ENCODE measurements around the gene MYO1D. TPM values are rescaled to one million over a fixed set of nuclear protein-coding genes. Genes with fewer than 3 reads are reported as not detected.

Gene MYO1D
- total and polyA plus RNA-seq, 2 of the 13 experiments (the other 11 are each of a cell fraction or from before 2014, with no cell fraction given), result 13.2 to 17.3 TPM

DNA sequence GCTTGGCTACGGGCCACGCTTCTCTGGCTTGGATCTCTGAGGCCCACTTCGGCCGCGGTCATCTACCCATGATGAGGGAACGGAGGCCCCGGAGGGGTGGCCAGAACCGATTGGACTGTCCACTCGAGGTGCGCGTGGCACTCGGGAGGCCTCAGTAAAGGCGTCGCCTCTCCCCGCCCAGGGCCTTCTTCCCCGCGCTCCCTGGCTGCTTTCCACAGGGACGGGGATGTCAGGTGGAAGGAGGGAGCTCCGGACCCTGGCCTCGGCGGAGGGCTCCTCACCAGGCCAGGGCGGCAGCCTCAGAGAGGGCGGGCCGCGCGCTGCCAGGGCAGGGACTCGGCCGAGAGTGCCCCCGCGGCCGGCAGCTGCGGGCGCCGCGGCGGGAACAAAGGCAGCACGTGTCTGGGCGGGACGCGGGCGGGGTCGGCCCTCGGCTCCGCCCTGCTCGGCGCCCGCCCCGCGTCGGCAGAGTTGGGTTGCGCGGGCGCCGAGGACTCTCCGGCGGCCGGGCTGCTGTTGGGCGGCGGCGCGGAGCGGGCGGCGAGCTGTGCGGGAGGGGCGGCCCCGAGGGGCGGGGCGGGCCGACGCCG is 390.7 kb downstream of the MYO1D start (continued):
- TF ChIP-seq ZNF614 (CRISPR knock-in tag; IDR thresholded peaks at IDR 0.05; ENCODE audit: borderline replicate concordance) (no peak), NONO (IDR thresholded peaks at IDR 0.05) (no peak), NONO (CRISPR knock-in tag; conservative IDR thresholded peaks at IDR 0.05) (peak; percentile 64; the same call in 1 of the 2 replicates), DMAP1 (CRISPR knock-in tag; IDR thresholded peaks at IDR 0.05) (0 out of 2 replicates have a peak, but pooled peaks have one; percentile 23), ZNF773 (CRISPR knock-in tag; IDR thresholded peaks at IDR 0.05; ENCODE audit: borderline replicate concordance) (no peak; the same call in 1 of the 2 replicates), ZNF547 (CRISPR knock-in tag; IDR thresholded peaks at IDR 0.05) (peak; percentile 91; the same call in 1 of the 2 replicates), ZFP62 (CRISPR knock-in tag; IDR thresholded peaks at IDR 0.05) (no peak), ZFAT (CRISPR knock-in tag; conservative IDR thresholded peaks at IDR 0.05) (0 out of 2 replicates have a peak, but pooled peaks have one; percentile 66), KDM5B (CRISPR knock-in tag; IDR thresholded peaks at IDR 0.05; ENCODE audit: borderline replicate concordance) (peak; percentile 46; the same call in 1 of the 2 replicates), PRMT3 (CRISPR knock-in tag; IDR thresholded peaks at IDR 0.05; ENCODE audit: borderline replicate concordance, low read depth) (peak; percentile 45; the same call in 1 of the 2 replicates), ATM (IDR thresholded peaks at IDR 0.05; ENCODE audit: borderline replicate concordance) (no peak), POLR2A (IDR thresholded peaks at IDR 0.05; ENCODE audit: insufficient read depth in 1 of 2, low read depth in 2 of 2, low read length in 2 of 2) (peak; percentile 28 to 38; a peak in 2 of 4 replicates), TOPORS (CRISPR knock-in tag; IDR thresholded peaks at IDR 0.05) (peak; percentile 66; the same call in 1 of the 2 replicates)
- TF ChIP-seq, protein P1, sequence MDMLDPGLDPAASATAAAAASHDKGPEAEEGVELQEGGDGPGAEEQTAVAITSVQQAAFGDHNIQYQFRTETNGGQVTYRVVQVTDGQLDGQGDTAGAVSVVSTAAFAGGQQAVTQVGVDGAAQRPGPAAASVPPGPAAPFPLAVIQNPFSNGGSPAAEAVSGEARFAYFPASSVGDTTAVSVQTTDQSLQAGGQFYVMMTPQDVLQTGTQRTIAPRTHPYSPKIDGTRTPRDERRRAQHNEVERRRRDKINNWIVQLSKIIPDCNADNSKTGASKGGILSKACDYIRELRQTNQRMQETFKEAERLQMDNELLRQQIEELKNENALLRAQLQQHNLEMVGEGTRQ (IDR thresholded peaks at IDR 0.05; ENCODE audit: low read depth, low read length), result peak; percentile 47; the same call in 1 of the 2 replicates
- TF ChIP-seq, protein P1 (CRISPR knock-in tag; IDR thresholded peaks at IDR 0.05; ENCODE audit: borderline replicate concordance), result no peak
- TF ChIP-seq, protein P2, sequence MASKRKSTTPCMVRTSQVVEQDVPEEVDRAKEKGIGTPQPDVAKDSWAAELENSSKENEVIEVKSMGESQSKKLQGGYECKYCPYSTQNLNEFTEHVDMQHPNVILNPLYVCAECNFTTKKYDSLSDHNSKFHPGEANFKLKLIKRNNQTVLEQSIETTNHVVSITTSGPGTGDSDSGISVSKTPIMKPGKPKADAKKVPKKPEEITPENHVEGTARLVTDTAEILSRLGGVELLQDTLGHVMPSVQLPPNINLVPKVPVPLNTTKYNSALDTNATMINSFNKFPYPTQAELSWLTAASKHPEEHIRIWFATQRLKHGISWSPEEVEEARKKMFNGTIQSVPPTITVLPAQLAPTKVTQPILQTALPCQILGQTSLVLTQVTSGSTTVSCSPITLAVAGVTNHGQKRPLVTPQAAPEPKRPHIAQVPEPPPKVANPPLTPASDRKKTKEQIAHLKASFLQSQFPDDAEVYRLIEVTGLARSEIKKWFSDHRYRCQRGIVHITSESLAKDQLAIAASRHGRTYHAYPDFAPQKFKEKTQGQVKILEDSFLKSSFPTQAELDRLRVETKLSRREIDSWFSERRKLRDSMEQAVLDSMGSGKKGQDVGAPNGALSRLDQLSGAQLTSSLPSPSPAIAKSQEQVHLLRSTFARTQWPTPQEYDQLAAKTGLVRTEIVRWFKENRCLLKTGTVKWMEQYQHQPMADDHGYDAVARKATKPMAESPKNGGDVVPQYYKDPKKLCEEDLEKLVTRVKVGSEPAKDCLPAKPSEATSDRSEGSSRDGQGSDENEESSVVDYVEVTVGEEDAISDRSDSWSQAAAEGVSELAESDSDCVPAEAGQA (IDR thresholded peaks at IDR 0.05; ENCODE audit: low read depth), result no peak
- TF ChIP-seq, protein P2 (CRISPR knock-in tag; IDR thresholded peaks at IDR 0.05; ENCODE audit: borderline replicate concordance), result 0 out of 2 replicates have a peak, but pooled peaks have one; percentile 8
- TF ChIP-seq, protein P3, sequence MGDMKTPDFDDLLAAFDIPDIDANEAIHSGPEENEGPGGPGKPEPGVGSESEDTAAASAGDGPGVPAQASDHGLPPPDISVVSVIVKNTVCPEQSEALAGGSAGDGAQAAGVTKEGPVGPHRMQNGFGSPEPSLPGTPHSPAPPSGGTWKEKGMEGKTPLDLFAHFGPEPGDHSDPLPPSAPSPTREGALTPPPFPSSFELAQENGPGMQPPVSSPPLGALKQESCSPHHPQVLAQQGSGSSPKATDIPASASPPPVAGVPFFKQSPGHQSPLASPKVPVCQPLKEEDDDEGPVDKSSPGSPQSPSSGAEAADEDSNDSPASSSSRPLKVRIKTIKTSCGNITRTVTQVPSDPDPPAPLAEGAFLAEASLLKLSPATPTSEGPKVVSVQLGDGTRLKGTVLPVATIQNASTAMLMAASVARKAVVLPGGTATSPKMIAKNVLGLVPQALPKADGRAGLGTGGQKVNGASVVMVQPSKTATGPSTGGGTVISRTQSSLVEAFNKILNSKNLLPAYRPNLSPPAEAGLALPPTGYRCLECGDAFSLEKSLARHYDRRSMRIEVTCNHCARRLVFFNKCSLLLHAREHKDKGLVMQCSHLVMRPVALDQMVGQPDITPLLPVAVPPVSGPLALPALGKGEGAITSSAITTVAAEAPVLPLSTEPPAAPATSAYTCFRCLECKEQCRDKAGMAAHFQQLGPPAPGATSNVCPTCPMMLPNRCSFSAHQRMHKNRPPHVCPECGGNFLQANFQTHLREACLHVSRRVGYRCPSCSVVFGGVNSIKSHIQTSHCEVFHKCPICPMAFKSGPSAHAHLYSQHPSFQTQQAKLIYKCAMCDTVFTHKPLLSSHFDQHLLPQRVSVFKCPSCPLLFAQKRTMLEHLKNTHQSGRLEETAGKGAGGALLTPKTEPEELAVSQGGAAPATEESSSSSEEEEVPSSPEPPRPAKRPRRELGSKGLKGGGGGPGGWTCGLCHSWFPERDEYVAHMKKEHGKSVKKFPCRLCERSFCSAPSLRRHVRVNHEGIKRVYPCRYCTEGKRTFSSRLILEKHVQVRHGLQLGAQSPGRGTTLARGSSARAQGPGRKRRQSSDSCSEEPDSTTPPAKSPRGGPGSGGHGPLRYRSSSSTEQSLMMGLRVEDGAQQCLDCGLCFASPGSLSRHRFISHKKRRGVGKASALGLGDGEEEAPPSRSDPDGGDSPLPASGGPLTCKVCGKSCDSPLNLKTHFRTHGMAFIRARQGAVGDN (CRISPR knock-in tag; IDR thresholded peaks at IDR 0.05), result peak; percentile 88

Measured in HepG2 (cell line).